ENCODE results near the gene LRRK1.

- TF ChIP-seq CTCF (IDR thresholded peaks at IDR 0.05; ENCODE audit: low read depth, low read length), result no peak
- TF ChIP-seq EZH2phosphoT487 (IDR thresholded peaks at IDR 0.05; ENCODE audit: low read depth), result no peak
These were observed 47.8 kb downstream of the LRRK1 start for GRCh38 chr15:100966997-100967396.

Data from OCI-LY3 (cell line).